ENCODE results near the gene ATXN3.

DNA sequence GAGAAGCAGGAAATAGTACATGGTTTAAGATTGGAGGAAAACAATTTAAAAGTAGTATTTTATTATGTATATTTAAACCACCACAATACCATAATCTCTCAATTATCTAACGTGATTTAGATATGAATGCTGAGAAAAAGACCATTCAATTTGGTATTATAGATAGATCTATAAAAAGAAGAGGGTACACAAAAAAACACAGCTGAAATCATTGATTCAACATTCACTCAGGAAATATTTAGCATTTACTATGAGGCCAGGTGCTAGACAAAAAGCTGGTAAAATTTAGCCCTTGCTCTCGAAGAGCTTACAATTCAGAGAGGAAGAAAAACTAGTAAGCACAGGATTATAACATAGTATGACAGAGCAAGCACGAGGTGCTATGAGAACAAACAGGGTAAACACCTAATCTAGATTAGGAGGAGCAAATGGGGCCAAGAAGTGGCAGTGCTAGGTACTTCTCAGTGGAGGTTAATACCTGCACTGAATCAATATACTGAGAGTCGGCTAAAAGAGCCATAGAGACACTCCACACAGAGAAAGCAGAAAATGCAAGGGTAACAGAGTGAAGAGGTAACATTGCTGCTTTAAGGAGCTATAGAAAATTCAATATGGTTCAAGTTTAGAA is 94.1 kb downstream of the ATXN3 start:
- TF ChIP-seq, protein P1, sequence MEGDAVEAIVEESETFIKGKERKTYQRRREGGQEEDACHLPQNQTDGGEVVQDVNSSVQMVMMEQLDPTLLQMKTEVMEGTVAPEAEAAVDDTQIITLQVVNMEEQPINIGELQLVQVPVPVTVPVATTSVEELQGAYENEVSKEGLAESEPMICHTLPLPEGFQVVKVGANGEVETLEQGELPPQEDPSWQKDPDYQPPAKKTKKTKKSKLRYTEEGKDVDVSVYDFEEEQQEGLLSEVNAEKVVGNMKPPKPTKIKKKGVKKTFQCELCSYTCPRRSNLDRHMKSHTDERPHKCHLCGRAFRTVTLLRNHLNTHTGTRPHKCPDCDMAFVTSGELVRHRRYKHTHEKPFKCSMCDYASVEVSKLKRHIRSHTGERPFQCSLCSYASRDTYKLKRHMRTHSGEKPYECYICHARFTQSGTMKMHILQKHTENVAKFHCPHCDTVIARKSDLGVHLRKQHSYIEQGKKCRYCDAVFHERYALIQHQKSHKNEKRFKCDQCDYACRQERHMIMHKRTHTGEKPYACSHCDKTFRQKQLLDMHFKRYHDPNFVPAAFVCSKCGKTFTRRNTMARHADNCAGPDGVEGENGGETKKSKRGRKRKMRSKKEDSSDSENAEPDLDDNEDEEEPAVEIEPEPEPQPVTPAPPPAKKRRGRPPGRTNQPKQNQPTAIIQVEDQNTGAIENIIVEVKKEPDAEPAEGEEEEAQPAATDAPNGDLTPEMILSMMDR (IDR thresholded peaks at IDR 0.05; ENCODE audit: low read length): no peak
- TF ChIP-seq EZH2 (optimal IDR thresholded peaks at IDR 0.05; ENCODE audit: low read depth, low read length): no peak

Measured in MM.1S (cell line).